Stimulated activated memory B cell treated with anti-CD40 and anti-IgM and Interleukin-4, amounts not matched to agents 10 μg/mL and 1 μg/mL and 100 μg/mL, for 72 hours (primary cell): ENCODE results near the gene SRSF9.

Experiments
- ATAC-seq: fragments of 150-1000 bp; cut with Tn5 transposase; 2 replicates; pipeline ENCODE4 v1.10.0; 2021
- H3K27ac Mint-ChIP-seq: one replicate; pipeline ENCODE4 v1.8.0; 2022; ENCODE audit warnings: mild to moderate bottlenecking, mixed read lengths
- H3K27me3 Mint-ChIP-seq: one replicate; pipeline ENCODE4 v1.8.0; 2022; ENCODE audit warnings: mixed read lengths
- H3K36me3 Mint-ChIP-seq: one replicate; pipeline ENCODE4 v1.8.0; 2022; ENCODE audit warnings: mixed read lengths
- H3K4me1 Mint-ChIP-seq: one replicate; pipeline ENCODE4 v1.8.0; 2022; ENCODE audit warnings: mixed read lengths
- H3K4me3 Mint-ChIP-seq: one replicate; pipeline ENCODE4 v1.8.0; 2022; ENCODE audit warnings: mild to moderate bottlenecking, moderate library complexity, mixed read lengths
- H3K9me3 Mint-ChIP-seq: one replicate; pipeline ENCODE4 v1.8.0; 2022; ENCODE audit warnings: mixed read lengths

Gene SRSF9

GRCh38 chr12:120445911-120446843 is 23.4 kb downstream of the SRSF9 start, which contains the start of the genes GATC and TRIAP1:
GATC (plus strand) TSS chr12:120446444; CDS start chr12:120446481, 37 bp downstream.
TRIAP1 (minus strand) TSS chr12:120446384; CDS start chr12:120446372, 12 bp downstream.
- no peaks in the 10 kb centered on the region for H3K36me3 Mint-ChIP-seq

DNA sequence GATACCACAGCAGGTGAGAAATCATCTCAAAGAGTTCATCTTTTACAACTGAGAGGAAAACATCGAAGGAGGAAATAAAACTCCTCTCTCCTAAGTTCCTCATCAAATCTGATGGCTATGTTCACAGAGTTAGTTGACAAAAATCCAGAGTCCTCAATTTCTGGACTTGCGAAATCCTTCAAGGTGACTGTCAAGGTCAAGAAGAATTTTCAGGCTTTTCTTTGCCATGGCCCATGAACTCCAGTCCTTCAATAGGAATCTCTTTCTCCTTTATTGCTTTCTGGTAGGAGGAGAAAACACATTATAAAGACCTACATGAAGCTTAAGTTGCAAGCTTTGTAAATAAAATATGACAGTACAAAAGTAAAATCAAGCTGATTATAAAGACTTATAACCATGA is 24.9 kb downstream of the SRSF9 start:
- no peaks in the 10 kb centered on the region for H3K9me3 Mint-ChIP-seq
- peak overlapping the region; percentile 86 for H3K4me3 Mint-ChIP-seq
- H3K36me3 Mint-ChIP-seq = no peaks in the 10 kb centered on the region
- no peak for ATAC-seq
- peaks cover 39% of the 10 kb centered on the region for H3K4me1 Mint-ChIP-seq
- H3K27ac Mint-ChIP-seq = peak overlapping the region; percentile 92
- H3K27me3 Mint-ChIP-seq = no peaks in the 10 kb centered on the region

More at GRCh38 chr12:120445911-120446843, 23.4 kb downstream of the SRSF9 start, which contains the start of the genes GATC and TRIAP1:
- Mint-ChIP-seq H3K4me1 (peaks cover 30% of the 10 kb centered on the region), H3K27me3 (no peaks in the 10 kb centered on the region), H3K27ac (peak within 1 kb of the TSS; percentile 92), H3K4me3 (peak within 1 kb of the TSS; percentile 86), H3K9me3 (no peaks in the 10 kb centered on the region)
- peak; percentile 99 for ATAC-seq

DNA sequence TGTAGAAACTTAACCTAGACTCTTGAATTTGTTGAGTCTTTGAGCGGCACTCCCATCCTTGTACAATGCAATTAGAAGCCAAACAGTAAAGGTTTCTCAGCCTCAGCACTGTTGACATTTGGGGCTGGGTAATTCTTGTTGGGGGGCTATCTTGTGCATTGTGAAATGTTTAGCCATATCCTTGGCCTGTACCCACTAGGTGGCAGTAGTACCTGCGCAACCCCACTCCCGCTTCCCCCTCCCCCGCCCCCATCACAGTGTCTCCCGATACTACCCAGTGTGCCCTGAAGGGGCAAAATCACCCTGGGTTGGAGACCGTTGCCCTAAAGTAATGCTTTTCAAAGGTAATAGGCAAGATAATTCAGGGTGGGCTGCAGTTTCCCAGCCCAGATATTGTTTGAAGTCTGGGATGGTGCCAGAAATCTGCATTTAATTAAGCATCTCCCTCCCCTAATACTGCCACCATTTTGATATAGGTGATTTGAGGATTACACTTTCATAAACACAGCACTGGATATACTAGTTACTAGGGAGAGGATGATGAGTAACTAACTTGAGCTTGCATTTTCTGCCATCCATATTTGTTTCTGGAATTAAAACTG is 29.8 kb downstream of the SRSF9 start:
- peaks cover 8% of the 10 kb centered on the region for H3K36me3 Mint-ChIP-seq
- H3K9me3 Mint-ChIP-seq = no peaks in the 10 kb centered on the region
- H3K4me3 Mint-ChIP-seq = peak overlapping the region; percentile 48
- peak; percentile 61 for ATAC-seq
- H3K27ac Mint-ChIP-seq = no peak overlapping the region
- peaks cover 26% of the 10 kb centered on the region for H3K4me1 Mint-ChIP-seq
- no peaks in the 10 kb centered on the region for H3K27me3 Mint-ChIP-seq

- Mint-ChIP-seq H3K36me3 (peaks cover 8% of the 10 kb centered on the region), H3K4me3 (peak overlapping the region; percentile 95), H3K27me3 (no peaks in the 10 kb centered on the region), H3K4me1 (peaks cover 25% of the 10 kb centered on the region), H3K9me3 (no peaks in the 10 kb centered on the region), H3K27ac (peak overlapping the region; percentile 86)
- ATAC-seq = peak; percentile 1
Measured at GRCh38 chr12:120438495-120439198, 30.9 kb downstream of the SRSF9 start.

GRCh38 chr12:120437735-120438494 is 31.6 kb downstream of the SRSF9 start, which contains the start of gene COX6A1:
COX6A1 (plus strand) TSS chr12:120438113; CDS start chr12:120438127, 14 bp downstream.
- H3K27me3 Mint-ChIP-seq = no peaks in the 10 kb centered on the region
- no peaks in the 10 kb centered on the region for H3K9me3 Mint-ChIP-seq
- peak; percentile 99 for ATAC-seq
- peaks cover 8% of the 10 kb centered on the region for H3K36me3 Mint-ChIP-seq
- peaks cover 28% of the 10 kb centered on the region for H3K4me1 Mint-ChIP-seq
- H3K27ac Mint-ChIP-seq = peak within 1 kb of the TSS; percentile 86
- peak within 1 kb of the TSS; percentile 95 for H3K4me3 Mint-ChIP-seq

DNA sequence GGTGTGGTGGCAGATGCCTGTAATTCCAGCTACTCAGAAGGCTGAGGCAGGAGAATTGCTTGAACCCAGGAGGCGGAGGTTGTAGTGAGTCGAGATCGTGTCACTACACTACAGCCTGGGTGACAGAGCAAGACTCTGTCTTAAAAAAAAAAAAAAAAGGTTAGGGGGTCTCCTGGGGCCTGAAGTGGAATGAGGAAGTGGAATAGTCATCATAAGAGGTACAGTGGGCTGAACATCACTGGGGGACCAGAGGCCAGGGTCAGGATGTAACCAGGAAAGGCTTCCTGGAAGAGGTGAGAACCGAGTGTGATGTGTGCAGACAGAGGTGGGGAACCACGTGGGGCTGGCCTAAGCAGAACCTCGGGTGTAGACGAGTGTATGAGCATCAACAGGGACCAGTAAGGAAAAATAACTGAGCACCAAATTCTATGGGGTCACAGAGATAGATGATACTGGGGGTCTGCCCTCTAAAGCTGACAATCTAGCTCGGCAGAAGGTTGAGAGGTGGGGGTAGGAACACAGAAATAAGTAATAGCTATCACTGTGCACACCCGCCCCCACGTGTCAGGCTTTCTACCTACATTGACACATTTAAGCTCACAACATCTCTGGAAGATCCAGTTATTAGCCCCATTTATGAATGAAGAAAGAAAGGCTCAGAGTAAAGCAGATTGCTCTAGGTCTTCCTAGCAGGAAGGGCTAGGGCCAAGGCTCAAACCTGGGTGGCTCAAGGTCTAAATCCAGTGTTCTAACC is 36.6 kb downstream of the SRSF9 start:
- Mint-ChIP-seq H3K4me3 (no peak overlapping the region), H3K4me1 (peaks cover 13% of the 10 kb centered on the region), H3K27ac (no peak overlapping the region), H3K36me3 (peaks cover under 1% of the 10 kb centered on the region), H3K27me3 (peaks cover 24% of the 10 kb centered on the region), H3K9me3 (no peaks in the 10 kb centered on the region)
- ATAC-seq = no peak

DNA sequence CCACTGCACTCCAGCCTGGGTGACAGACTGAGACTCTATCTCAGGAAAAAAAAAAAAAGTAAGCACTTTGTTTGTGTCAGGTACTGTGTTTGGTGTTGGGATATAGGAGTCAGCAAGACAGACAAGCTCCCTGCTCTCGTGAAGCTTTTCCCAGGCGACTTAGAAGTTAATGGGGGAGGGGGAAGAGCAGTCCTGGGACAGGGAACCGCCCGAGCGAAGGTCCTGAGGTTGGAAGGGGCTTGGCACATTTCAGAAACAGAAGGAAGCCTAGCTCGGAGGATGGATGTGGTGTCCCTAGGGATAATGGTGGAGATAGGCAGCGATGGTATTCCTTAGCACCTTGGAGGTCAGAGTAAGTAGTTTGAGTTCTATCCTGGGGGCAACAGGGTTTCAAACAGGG is 40.2 kb downstream of the SRSF9 start:
- Mint-ChIP-seq H3K27me3 (peaks cover 24% of the 10 kb centered on the region), H3K4me3 (no peak overlapping the region), H3K9me3 (no peaks in the 10 kb centered on the region), H3K27ac (no peak overlapping the region), H3K4me1 (peaks cover 13% of the 10 kb centered on the region), H3K36me3 (no peaks in the 10 kb centered on the region)
- no peak for ATAC-seq

GRCh38 chr12:120428597-120429229 is 40.8 kb downstream of the SRSF9 start:
- no peaks in the 10 kb centered on the region for H3K9me3 Mint-ChIP-seq
- peaks cover 24% of the 10 kb centered on the region for H3K27me3 Mint-ChIP-seq
- no peak for ATAC-seq
- H3K27ac Mint-ChIP-seq = no peak overlapping the region
- no peak overlapping the region for H3K4me3 Mint-ChIP-seq
- H3K4me1 Mint-ChIP-seq = peaks cover 13% of the 10 kb centered on the region
- no peaks in the 10 kb centered on the region for H3K36me3 Mint-ChIP-seq

- Mint-ChIP-seq H3K9me3 (no peaks in the 10 kb centered on the region), H3K27ac (no peak overlapping the region), H3K27me3 (peaks cover 24% of the 10 kb centered on the region), H3K4me3 (no peak overlapping the region), H3K36me3 (no peaks in the 10 kb centered on the region), H3K4me1 (peaks cover 13% of the 10 kb centered on the region)
- no peak for ATAC-seq
Measured at GRCh38 chr12:120425797-120426196, 43.8 kb downstream of the SRSF9 start.

GRCh38 chr12:120422892-120423456 is 46.6 kb downstream of the SRSF9 start:
- no peaks in the 10 kb centered on the region for H3K27me3 Mint-ChIP-seq
- H3K4me1 Mint-ChIP-seq = peaks cover 7% of the 10 kb centered on the region
- no peak overlapping the region for H3K27ac Mint-ChIP-seq
- no peaks in the 10 kb centered on the region for H3K36me3 Mint-ChIP-seq
- ATAC-seq = no peak
- H3K4me3 Mint-ChIP-seq = no peak overlapping the region
- no peaks in the 10 kb centered on the region for H3K9me3 Mint-ChIP-seq

DNA sequence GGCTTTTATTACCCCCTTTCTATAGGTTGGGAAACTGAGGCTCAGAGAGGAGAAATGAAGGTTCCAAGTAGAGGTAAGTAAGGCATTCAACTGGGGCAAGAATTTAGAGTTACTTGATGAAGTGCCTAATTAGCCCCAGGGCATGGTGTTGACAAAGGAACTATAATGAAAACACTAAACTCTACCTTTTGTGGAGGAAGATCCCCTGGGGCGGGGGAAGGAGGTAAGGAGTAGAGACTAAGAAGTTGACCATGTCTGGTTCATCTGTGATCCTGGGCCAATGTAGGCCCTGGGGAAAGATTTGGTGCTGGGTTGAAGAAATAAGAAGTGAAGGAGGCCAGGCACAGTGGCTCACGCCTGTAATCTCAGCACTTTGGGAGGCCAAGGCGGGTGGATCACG is 47.8 kb downstream of the SRSF9 start:
- Mint-ChIP-seq H3K27me3 (peaks cover 12% of the 10 kb centered on the region), H3K4me1 (peaks cover 7% of the 10 kb centered on the region), H3K36me3 (no peaks in the 10 kb centered on the region), H3K4me3 (no peak overlapping the region), H3K9me3 (no peaks in the 10 kb centered on the region), H3K27ac (no peak overlapping the region)
- ATAC-seq = no peak

GRCh38 chr12:120417917-120418580 is 51.5 kb downstream of the SRSF9 start:
- H3K27ac Mint-ChIP-seq = no peak overlapping the region
- no peaks in the 10 kb centered on the region for H3K9me3 Mint-ChIP-seq
- ATAC-seq = no peak
- peaks cover 36% of the 10 kb centered on the region for H3K27me3 Mint-ChIP-seq
- H3K36me3 Mint-ChIP-seq = no peaks in the 10 kb centered on the region
- no peak overlapping the region for H3K4me3 Mint-ChIP-seq
- peaks cover 2% of the 10 kb centered on the region for H3K4me1 Mint-ChIP-seq
